GM12872 (cell line): ENCODE results near the gene NFIC.

Experiments
- TF ChIP-seq, protein P1 (sequence below): IDR thresholded peaks from 3 replicates; pipeline ENCODE4 v1.5.1; 2011; ENCODE audit warnings: low read depth, mild to moderate bottlenecking, low read length, moderate library complexity; ENCODE audit not compliant: insufficient read depth

NFIC gene

DNA sequence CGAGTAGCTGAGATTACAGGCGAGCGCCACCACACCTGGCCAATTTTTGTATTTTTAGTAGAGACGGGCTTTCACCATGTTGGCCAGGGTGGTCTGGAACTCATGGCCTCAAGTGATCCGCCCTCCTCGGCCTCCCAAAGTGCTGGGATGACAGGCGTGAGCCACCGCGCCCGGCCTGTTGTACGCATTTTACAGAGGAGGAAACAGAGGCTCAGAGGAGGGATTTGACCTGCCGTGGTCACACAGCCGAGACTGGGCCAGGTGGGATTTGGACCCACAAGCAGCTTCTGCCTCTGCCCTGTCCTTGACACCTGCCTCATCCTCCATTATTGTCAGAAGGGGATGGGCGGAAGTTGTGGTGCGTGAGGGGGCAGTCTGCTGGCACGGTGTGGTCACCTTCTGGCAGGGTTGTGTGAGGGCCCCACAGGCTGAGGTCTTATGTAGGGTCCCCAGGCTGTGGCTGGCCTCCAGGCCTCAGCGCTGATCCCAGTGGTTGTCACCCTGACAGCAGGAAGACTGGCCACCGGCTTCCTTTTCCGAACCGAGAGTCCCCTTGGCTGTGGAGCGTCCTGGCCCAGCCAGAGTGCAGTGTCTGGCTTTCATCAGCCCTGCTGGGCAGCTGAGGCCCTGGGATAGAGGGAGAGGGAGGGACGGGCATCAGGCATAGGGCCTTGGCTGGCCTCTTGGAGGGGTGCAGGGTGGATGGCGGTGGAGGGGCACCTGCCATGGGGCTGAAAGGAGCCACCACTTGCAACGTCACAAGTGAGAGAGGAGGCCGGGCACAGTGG is 20.3 kb downstream of the NFIC start:
- TF ChIP-seq, protein P1, sequence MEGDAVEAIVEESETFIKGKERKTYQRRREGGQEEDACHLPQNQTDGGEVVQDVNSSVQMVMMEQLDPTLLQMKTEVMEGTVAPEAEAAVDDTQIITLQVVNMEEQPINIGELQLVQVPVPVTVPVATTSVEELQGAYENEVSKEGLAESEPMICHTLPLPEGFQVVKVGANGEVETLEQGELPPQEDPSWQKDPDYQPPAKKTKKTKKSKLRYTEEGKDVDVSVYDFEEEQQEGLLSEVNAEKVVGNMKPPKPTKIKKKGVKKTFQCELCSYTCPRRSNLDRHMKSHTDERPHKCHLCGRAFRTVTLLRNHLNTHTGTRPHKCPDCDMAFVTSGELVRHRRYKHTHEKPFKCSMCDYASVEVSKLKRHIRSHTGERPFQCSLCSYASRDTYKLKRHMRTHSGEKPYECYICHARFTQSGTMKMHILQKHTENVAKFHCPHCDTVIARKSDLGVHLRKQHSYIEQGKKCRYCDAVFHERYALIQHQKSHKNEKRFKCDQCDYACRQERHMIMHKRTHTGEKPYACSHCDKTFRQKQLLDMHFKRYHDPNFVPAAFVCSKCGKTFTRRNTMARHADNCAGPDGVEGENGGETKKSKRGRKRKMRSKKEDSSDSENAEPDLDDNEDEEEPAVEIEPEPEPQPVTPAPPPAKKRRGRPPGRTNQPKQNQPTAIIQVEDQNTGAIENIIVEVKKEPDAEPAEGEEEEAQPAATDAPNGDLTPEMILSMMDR = no peak

DNA sequence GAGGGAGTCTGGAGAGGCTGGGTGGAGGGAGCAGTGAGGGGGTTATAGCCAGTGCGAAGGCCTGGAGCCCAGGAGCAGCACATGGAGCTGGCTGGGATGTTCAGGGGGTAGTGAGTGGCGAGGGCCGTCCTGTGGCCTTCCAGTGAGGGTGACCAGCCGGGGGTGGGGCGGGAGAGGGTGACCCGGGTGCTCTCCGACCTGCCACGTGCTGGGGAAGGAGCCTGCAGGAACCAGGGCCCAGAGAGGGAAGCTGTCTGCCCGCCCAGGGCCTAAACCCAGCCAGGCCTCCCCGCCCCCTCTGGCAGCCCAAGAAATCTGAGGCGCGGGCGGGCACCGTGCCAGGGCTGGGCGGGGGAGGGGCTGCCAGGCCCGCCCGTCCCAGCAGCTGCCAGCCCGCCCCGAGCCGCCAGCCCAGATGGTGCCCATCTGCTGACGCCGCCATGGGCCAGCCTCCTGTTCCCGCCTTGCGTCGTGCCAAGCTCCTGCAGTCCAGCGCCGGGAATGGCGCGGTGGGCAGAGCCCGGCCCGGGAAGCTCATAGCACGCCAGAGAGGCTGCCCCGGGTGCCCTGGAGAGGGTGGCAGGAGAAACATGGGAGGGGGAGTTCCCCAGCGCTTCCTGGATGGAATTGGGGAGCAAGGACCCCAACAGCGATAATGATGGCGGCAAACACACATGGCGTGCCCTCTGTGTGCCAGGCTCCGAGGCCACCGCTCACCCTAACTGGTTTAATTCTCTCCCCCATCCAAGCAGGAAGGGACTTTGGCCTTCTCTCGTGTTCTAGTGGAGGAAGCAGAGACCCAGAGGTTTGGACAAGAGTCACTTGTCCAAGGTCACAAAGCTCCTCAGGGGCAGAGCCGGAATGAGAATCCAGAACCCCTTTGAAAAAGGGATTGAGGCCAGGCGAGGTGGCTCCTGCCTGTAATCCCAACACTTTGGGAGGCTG is 21.5 kb downstream of the NFIC start:
- TF ChIP-seq, protein P1 = no peak

DNA sequence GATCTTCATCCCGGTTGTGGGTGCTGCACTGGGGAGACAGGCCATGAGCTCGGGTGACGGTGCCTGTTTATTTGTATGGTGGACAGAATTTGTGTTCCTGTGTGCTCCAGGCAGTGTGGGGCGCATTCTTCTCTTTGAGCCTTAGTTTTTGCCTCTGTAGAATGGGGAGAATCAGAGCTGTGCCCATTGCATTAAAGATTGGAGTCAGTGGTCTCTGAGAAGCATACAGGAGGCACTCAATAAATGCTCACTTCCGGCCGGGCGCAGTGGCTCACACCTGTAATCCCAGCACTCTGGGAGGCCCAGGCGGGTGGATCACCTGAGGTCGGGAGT is 23.0 kb downstream of the NFIC start:
- TF ChIP-seq, protein P1 = no peak

DNA sequence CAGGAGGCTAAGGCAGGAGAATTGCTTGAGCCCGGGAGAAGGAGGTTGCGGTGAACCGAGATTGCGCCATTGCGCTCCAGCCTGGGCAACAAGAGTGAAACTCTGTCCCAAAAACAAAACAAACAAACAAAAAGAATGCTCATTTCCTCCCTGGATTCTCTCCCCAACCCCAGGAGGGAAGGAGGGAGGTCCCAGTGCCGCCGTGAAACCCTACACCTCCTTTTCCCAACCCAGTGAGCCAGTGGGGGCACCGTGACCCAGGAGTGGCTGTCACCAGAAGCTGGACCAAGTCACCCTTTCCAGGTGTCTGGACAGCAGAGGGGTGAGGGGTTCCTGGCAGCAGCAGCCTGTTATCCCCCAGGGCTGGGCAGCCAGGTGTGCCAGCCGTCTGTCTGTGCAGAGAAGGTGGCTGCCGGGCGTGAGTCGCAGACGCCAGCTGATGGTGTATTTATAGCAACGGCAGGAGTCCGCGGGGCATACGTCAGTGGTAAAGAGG is 23.5 kb downstream of the NFIC start:
- TF ChIP-seq, protein P1 = no peak

DNA sequence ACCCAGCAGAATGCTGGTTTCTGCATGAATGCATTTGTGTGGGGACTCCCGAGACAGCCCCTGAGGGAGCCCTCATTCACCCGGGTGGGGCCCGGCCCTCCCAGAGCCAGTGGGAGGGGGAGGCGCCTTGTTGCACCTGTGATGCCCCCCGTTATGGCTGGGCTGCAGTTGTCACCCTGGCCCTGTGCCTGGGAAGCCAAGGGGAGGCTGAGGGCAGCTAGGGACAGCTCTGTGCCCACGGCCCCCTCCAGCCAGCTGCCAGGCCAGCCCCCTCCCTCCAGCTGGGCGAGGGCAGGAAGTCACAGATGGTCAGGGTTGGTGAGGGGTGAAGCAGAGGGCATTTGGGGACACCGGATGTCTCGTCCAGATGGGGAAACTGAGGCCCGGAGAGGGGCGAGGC is 26.1 kb downstream of the NFIC start:
- TF ChIP-seq, protein P1 = no peak

DNA sequence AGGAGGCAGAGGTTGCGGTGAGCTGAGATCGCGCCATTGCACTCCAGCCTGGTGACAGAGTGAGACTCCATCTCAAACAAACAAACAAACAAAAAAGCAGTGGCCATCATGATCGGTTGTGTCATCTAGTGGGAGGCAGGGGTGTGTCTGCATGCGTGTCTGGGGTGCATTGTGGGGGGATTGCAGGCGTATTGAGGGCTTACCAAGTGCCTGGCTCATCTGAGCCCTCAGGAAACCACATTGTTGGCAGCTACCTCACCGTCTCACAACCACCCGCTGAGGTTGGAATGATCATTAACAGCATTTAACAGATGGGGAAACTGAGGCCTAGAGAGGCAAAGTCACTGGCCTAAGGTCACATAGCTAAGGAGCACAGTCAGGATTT is 30.5 kb downstream of the NFIC start:
- TF ChIP-seq, protein P1 = no peak

DNA sequence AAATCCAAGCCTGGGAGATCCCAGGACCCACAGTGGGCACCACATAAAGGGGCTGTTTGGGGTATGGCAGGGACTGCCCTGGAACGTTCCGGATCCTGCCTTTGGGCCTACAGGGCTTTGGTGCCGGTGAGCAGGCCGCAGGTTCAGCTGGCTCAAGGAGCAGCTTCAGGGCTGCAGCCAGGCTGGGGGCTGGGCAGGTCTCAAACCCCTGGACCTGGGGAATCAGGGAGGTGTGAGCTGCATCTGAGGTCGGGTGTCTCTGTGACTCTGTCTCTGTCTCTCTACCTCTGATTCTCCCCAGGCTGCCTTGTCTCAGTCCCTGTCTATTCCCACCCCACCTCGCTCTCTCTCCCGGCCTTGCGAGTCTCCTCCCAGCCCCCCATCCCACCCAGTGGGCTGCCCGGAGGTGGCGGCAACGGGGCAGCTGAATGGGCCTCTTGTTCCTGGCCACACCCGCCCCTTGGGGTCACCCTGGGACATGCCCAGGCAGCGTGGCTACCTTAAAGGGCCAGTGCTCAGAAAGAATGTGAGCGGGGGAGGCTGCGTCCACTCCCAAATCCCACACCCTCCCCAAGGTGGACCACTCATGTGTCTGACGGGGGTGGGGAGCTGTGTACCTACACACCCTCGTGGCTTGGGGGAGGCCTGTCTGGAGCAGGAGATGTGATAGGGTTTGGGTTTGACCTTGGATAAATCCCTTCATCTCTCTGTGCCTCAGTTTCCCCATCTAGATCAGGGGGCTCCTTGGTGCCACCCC is 31.1 kb downstream of the NFIC start:
- TF ChIP-seq, protein P1 = no peak
